HL-60 (cell line): ENCODE data around the gene WASHC3.

ENCODE experiments used
- CTCF ChIP-seq: IDR thresholded peaks from one replicate; pipeline ENCODE4 v1.5.1; 2011; ENCODE audit warnings: low read length, control low read depth, inconsistent platforms; ENCODE audit not compliant: insufficient read depth
- GABPA ChIP-seq: IDR thresholded peaks from 2 replicates; pipeline ENCODE4 v1.6.1; 2012; ENCODE audit warnings: low read depth
- POLR2AphosphoS5 ChIP-seq: IDR thresholded peaks from 2 replicates; pipeline ENCODE4 v1.6.1; 2012; ENCODE audit warnings: low read depth
- REST ChIP-seq: IDR thresholded peaks from 2 replicates; pipeline ENCODE4 v1.6.1; 2012; ENCODE audit warnings: low read depth; ENCODE audit not compliant: insufficient replicate concordance
- SPI1 ChIP-seq: IDR thresholded peaks from 2 replicates; pipeline ENCODE4 v1.6.1; 2012; ENCODE audit warnings: low read depth, mild to moderate bottlenecking, borderline replicate concordance

DNA sequence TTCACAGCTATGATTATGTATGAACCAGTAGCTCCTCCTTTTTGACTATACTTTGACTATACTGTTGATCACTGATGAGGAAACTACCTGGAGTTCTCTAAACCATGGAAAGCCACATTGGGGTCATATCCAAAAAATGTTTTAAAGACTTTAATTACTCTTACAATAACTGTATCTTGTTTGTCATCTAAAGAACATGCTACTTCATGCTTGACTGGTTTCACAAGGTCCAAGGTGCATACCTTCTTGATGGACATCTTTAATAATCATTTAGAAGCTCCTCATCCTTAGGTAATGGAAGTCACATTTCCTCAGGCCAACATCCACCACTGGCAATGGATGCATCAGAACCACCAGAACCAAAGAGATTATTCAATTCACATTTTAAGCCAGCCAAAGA lies 29.9 kb downstream of the WASHC3 start:
- no peak for TF ChIP-seq POLR2AphosphoS5
- no peak for TF ChIP-seq REST
- no peak for TF ChIP-seq CTCF
- TF ChIP-seq GABPA = no peak
- TF ChIP-seq SPI1 = no peak
